A673 (cell line): ENCODE measurements around the gene SAMD11. TPM values are rescaled to one million over a fixed set of nuclear protein-coding genes. Genes with fewer than 3 reads are reported as not detected.

Source experiments
- BruUV-seq: library from RNA; stranded (reverse); fragments of 400-500 nt; replicated peaks from 2 replicates; lab custom pipeline; 2021; lab: Mats Ljungman, UMichigan
- CTCF ChIA-PET: fragments of 300-600 bp; sonication (Branson Sonifier 250); formaldehyde crosslinking; loops from one replicate; lab custom pipeline; 2022; ENCODE audit warnings: antibody characterized with exemption; lab: Charles Lee
- POLR2A ChIA-PET: fragments of 300-600 bp; sonication (Branson Sonifier 250); formaldehyde crosslinking; loops from one replicate; lab custom pipeline; 2022; ENCODE audit warnings: antibody characterized with exemption; ENCODE audit not compliant: low non-redundant PET; lab: Charles Lee
- DNase-seq: peaks from one replicate; pipeline ENCODE4 v3.0.0-alpha.2; 2015; ENCODE audit warnings: low spot score
- H3K27ac ChIP-seq: fragments of 200-600 bp; sonication (generic); 2 replicates; pipeline ENCODE4 v1.5.1; 2016; ENCODE audit warnings: mixed run types, low read depth, mild to moderate bottlenecking, mixed read lengths, antibody characterized with exemption, low read length; ENCODE audit not compliant: poor library complexity, severe bottlenecking
- H3K27me3 ChIP-seq: fragments of 200-600 bp; sonication (generic); replicated peaks from 2 replicates; pipeline ENCODE4 v1.6.1; 2017; ENCODE audit warnings: mixed run types, low read depth, mild to moderate bottlenecking, mixed read lengths, antibody characterized with exemption, low read length; ENCODE audit not compliant: insufficient read depth, poor library complexity
- H3K36me3 ChIP-seq: fragments of 200-600 bp; sonication (generic); 2 replicates; pipeline ENCODE4 v1.6.1; 2016; ENCODE audit warnings: mixed run types, mild to moderate bottlenecking, mixed read lengths, antibody characterized with exemption, low read length; ENCODE audit not compliant: insufficient read depth, poor library complexity, severe bottlenecking
- H3K4me1 ChIP-seq: fragments of 200-600 bp; sonication (generic); 2 replicates; pipeline ENCODE4 v1.6.1; 2017; ENCODE audit warnings: mixed run types, mild to moderate bottlenecking, mixed read lengths, antibody characterized with exemption, low read length; ENCODE audit not compliant: insufficient read depth, poor library complexity, severe bottlenecking
- H3K4me3 ChIP-seq: fragments of 200-600 bp; sonication (generic); 2 replicates; pipeline ENCODE4 v1.5.1; 2016; ENCODE audit warnings: low read depth, mixed run types, mild to moderate bottlenecking, mixed read lengths, low read length; ENCODE audit not compliant: poor library complexity, severe bottlenecking
- H3K9me3 ChIP-seq: fragments of 200-600 bp; sonication (generic); 2 replicates; pipeline ENCODE4 v1.6.1; 2016; ENCODE audit warnings: mixed run types, low read depth, mild to moderate bottlenecking, mixed read lengths, antibody characterized with exemption, low read length; ENCODE audit not compliant: poor library complexity, severe bottlenecking
- EZH2 ChIP-seq: fragments of 200-600 bp; sonication (generic); IDR thresholded peaks from 2 replicates; pipeline ENCODE4 v1.6.1; 2017; ENCODE audit warnings: borderline replicate concordance, low read depth, mild to moderate bottlenecking, mixed read lengths, antibody characterized with exemption, low read length; ENCODE audit not compliant: poor library complexity, severe bottlenecking
- intact Hi-C: fragments of 100-400 bp; cut with micrococcal nuclease; formaldehyde crosslinking; loops from one replicate; pipeline ENCODE4 v1.10.0; 2022; ENCODE audit not compliant: unreplicated experiment
- total RNA-seq: library from RNA; stranded (reverse); gene quantifications from 2 replicates; pipeline ENCODE4 v1.2.3, GENCODE V29; 2021
- TF ChIP-seq, protein P1 (sequence below): fragments of 300-800, 200-600 bp; sonication (generic); conservative IDR thresholded peaks from 2 replicates; pipeline ENCODE4 v1.5.1; 2017; ENCODE audit warnings: low read depth, mild to moderate bottlenecking, antibody characterized with exemption, low read length, moderate library complexity, mixed read lengths

SAMD11 gene
- total RNA-seq, 1 experiment from 2014 or later: 28.4 TPM

GRCh38 chr1:982765-983436 is 59.2 kb downstream of the SAMD11 start:
- DNase-seq: no peak
- H3K27me3 ChIP-seq: no peaks in the 10 kb centered on the region
- no peaks in the 10 kb centered on the region for H3K36me3 ChIP-seq
- ChIA-PET POLR2A (no interaction called here), CTCF (no interaction called here)
- no peak overlapping the region for H3K27ac ChIP-seq
- no peak overlapping the region for H3K4me3 ChIP-seq
- no peak for TF ChIP-seq EZH2
- TF ChIP-seq, protein P1, sequence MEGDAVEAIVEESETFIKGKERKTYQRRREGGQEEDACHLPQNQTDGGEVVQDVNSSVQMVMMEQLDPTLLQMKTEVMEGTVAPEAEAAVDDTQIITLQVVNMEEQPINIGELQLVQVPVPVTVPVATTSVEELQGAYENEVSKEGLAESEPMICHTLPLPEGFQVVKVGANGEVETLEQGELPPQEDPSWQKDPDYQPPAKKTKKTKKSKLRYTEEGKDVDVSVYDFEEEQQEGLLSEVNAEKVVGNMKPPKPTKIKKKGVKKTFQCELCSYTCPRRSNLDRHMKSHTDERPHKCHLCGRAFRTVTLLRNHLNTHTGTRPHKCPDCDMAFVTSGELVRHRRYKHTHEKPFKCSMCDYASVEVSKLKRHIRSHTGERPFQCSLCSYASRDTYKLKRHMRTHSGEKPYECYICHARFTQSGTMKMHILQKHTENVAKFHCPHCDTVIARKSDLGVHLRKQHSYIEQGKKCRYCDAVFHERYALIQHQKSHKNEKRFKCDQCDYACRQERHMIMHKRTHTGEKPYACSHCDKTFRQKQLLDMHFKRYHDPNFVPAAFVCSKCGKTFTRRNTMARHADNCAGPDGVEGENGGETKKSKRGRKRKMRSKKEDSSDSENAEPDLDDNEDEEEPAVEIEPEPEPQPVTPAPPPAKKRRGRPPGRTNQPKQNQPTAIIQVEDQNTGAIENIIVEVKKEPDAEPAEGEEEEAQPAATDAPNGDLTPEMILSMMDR: no peak
- no peaks in the 10 kb centered on the region for H3K4me1 ChIP-seq
- no TSS peak for BruUV-seq
- H3K9me3 ChIP-seq: no peaks in the 10 kb centered on the region
- intact Hi-C loops: loop anchor here (5.0 kb wide), 1 partner anchor 79 kb away; no protein-coding TSS in a partner anchor

GRCh38 chr1:983798-984475 is 60.2 kb downstream of the SAMD11 start:
- Histone ChIP-seq H3K9me3 (no peaks in the 10 kb centered on the region), H3K4me1 (no peaks in the 10 kb centered on the region), H3K36me3 (no peaks in the 10 kb centered on the region), H3K27me3 (no peaks in the 10 kb centered on the region), H3K4me3 (no peak overlapping the region), H3K27ac (no peak overlapping the region)
- no peak for DNase-seq
- intact Hi-C loops: loop anchor here (5.0 kb wide), 1 partner anchor 78 kb away; no protein-coding TSS in a partner anchor
- ChIA-PET CTCF (no interaction called here), POLR2A (interaction anchor here (0.6 kb wide), 1 partner anchor 18 kb away, joined by 3 read pairs; no protein-coding TSS in a partner anchor)
- BruUV-seq: no TSS peak
- no peak for TF ChIP-seq EZH2
- TF ChIP-seq, protein P1: peak; percentile 87

DNA sequence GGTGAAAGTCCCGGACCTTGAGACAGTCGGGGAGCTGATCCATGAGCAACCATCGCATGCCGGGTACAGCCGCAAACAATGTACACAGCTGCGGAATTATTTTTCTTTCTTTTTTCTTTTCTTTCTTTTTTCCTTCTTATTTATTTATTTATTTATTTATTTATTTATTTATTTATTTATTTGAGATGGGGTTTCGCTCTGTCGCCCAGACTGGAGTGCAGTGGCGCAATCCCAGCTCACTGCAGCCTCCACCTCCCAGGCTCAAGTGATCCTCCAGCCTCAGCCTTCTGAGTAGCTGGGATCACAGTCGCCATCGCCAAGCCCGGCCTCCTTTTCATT is 60.7 kb downstream of the SAMD11 start:
- Histone ChIP-seq H3K27ac (no peak overlapping the region), H3K9me3 (no peaks in the 10 kb centered on the region), H3K4me3 (no peak overlapping the region), H3K27me3 (no peaks in the 10 kb centered on the region), H3K36me3 (no peaks in the 10 kb centered on the region), H3K4me1 (no peaks in the 10 kb centered on the region)
- no peak for TF ChIP-seq EZH2
- TF ChIP-seq, protein P1: 0 out of 2 replicates have a peak, but pooled peaks have one; percentile 10
- intact Hi-C loops: loop anchor here (5.0 kb wide), 1 partner anchor 78 kb away; no protein-coding TSS in a partner anchor
- no peak for DNase-seq
- no TSS peak for BruUV-seq
- ChIA-PET CTCF (no interaction called here), POLR2A (interaction anchor here (0.6 kb wide), 1 partner anchor 17 kb away, joined by 3 read pairs; no protein-coding TSS in a partner anchor)
